Osteoblast (primary cell): ENCODE results near the gene P3R3URF. TPM values are rescaled to one million over a fixed set of nuclear protein-coding genes. Genes with fewer than 3 reads are reported as not detected.

Source experiments
- DNase-seq: peaks from one replicate; pipeline ENCODE4 v3.0.0; 2011; ENCODE audit warnings: low spot score, mixed read lengths; ENCODE audit not compliant: insufficient read length; ENCODE audit errors: missing footprints
- H2AFZ ChIP-seq: 2 replicates; pipeline ENCODE4 v1.6.0; 2011; ENCODE audit warnings: mild to moderate bottlenecking, low read length
- H3K27ac ChIP-seq: 2 replicates; pipeline ENCODE4 v1.5.1; 2011; ENCODE audit warnings: mild to moderate bottlenecking, low read depth, low read length, moderate library complexity
- H3K27me3 ChIP-seq: 2 replicates; pipeline ENCODE4 v1.6.0; 2012; ENCODE audit warnings: mild to moderate bottlenecking, control low read depth, inconsistent platforms, low read length, moderate library complexity; ENCODE audit not compliant: insufficient read depth
- H3K36me3 ChIP-seq: 2 replicates; pipeline ENCODE4 v1.5.1; 2011; ENCODE audit warnings: mild to moderate bottlenecking, low read length, control low read depth, moderate library complexity; ENCODE audit not compliant: insufficient read depth
- H3K4me1 ChIP-seq: 2 replicates; pipeline ENCODE4 v1.5.1; 2011; ENCODE audit warnings: mild to moderate bottlenecking, low read length, control low read depth, moderate library complexity; ENCODE audit not compliant: insufficient read depth
- H3K4me2 ChIP-seq: 2 replicates; pipeline ENCODE4 v1.6.0; 2011; ENCODE audit warnings: mild to moderate bottlenecking, low read length; ENCODE audit not compliant: insufficient read depth
- H3K4me3 ChIP-seq: fragments of 200-600 bp; sonication (generic); 3 replicates; pipeline ENCODE4 v1.5.1; 2012; ENCODE audit warnings: mild to moderate bottlenecking, low read length, inconsistent platforms; ENCODE audit not compliant: insufficient read depth
- H3K79me2 ChIP-seq: 2 replicates; pipeline ENCODE4 v1.6.0; 2012; ENCODE audit warnings: mild to moderate bottlenecking, low read length, control low read depth, inconsistent platforms; ENCODE audit not compliant: insufficient read depth
- H3K9me3 ChIP-seq: 2 replicates; pipeline ENCODE4 v1.5.1; 2011; ENCODE audit warnings: low read depth, low read length, control low read depth
- H4K20me1 ChIP-seq: 2 replicates; pipeline ENCODE4 v1.6.0; 2012; ENCODE audit warnings: mild to moderate bottlenecking, low read length, control low read depth; ENCODE audit not compliant: insufficient read depth
- total RNA-seq: library from RNA; depleted of rRNA; stranded (reverse); fragments of >200 nt; gene quantifications from 2 replicates; pipeline ENCODE4 v1.2.3, GENCODE V29; 2012
- TF ChIP-seq, protein P1 (sequence below): IDR thresholded peaks from 2 replicates; pipeline ENCODE4 v1.5.1; 2011; ENCODE audit warnings: mild to moderate bottlenecking, low read depth, low read length, moderate library complexity; ENCODE audit errors: extremely low read depth

Gene P3R3URF
- total RNA-seq, 1 donor = not detected

- Histone ChIP-seq H3K27ac (peak overlapping the region; percentile 99), H4K20me1 (no peaks in the 10 kb centered on the region), H3K9me3 (no peaks in the 10 kb centered on the region), H3K4me3 (peak overlapping the region; percentile 84), H3K4me2 (peak overlapping the region; percentile 95), H3K79me2 (peaks cover 16% of the 10 kb centered on the region), H3K27me3 (no peaks in the 10 kb centered on the region), H2AFZ (peak overlapping the region; percentile 87), H3K4me1 (peaks cover 28% of the 10 kb centered on the region), H3K36me3 (no peaks in the 10 kb centered on the region)
- peak; percentile 66 for DNase-seq
- TF ChIP-seq, protein P1, sequence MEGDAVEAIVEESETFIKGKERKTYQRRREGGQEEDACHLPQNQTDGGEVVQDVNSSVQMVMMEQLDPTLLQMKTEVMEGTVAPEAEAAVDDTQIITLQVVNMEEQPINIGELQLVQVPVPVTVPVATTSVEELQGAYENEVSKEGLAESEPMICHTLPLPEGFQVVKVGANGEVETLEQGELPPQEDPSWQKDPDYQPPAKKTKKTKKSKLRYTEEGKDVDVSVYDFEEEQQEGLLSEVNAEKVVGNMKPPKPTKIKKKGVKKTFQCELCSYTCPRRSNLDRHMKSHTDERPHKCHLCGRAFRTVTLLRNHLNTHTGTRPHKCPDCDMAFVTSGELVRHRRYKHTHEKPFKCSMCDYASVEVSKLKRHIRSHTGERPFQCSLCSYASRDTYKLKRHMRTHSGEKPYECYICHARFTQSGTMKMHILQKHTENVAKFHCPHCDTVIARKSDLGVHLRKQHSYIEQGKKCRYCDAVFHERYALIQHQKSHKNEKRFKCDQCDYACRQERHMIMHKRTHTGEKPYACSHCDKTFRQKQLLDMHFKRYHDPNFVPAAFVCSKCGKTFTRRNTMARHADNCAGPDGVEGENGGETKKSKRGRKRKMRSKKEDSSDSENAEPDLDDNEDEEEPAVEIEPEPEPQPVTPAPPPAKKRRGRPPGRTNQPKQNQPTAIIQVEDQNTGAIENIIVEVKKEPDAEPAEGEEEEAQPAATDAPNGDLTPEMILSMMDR = no peak
Measured at GRCh38 chr1:46133181-46133658, 43.1 kb downstream of the P3R3URF start.

DNA sequence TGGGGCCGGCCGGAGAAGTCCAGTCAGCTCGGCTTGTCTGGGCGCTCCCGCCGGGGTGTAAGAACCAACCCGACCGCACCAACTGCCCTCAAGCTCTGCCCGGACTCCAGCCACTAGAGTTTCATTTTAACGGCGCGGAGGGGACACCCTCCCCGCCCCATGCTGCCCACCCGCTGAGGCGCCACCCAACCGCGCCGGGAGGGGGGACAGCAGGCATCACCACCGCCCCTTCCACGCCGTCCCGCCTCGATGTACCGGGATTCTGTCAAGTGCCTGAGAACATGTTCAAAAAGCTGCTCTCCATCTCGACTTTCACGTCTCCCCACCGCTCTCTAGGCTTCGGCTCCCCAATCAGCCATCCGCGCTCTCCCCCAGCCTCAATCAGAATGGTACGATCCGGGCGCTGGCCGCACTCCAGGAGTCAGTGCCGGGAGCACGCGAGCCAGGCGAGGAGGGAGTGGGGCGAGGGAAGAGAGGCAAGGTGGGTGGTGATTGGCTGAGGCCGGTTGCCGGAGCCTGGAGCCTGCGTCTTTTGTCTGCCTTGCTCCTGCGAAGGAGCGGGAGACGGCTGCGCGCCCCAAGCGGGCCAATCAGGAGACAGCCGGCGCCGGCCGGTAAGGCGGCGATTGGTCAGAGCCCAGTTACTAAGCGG is 43.6 kb downstream of the P3R3URF start, which contains the start of gene PIK3R3:
Gene PIK3R3 (minus strand): TSS at position 101 of the 652 bp plus-strand sequence. CDS start 677 bp downstream, outside the sequence.
- H3K27ac ChIP-seq = peak within 1 kb of the TSS; percentile 99
- no peaks in the 10 kb centered on the region for H3K27me3 ChIP-seq
- peak within 1 kb of the TSS; percentile 84 for H3K4me3 ChIP-seq
- TF ChIP-seq, protein P1 = no peak
- H3K4me1 ChIP-seq = peaks cover 27% of the 10 kb centered on the region
- H3K79me2 ChIP-seq = peaks cover 16% of the 10 kb centered on the region
- no peaks in the 10 kb centered on the region for H3K9me3 ChIP-seq
- peak within 1 kb of the TSS; percentile 96 for H2AFZ ChIP-seq
- no peaks in the 10 kb centered on the region for H3K36me3 ChIP-seq
- H4K20me1 ChIP-seq = no peaks in the 10 kb centered on the region
- peak; percentile 98 for DNase-seq
- peak within 1 kb of the TSS; percentile 95 for H3K4me2 ChIP-seq

- TF ChIP-seq, protein P1 = no peak
- peaks cover 16% of the 10 kb centered on the region for H3K79me2 ChIP-seq
- no peaks in the 10 kb centered on the region for H3K36me3 ChIP-seq
- no peaks in the 10 kb centered on the region for H3K27me3 ChIP-seq
- H3K9me3 ChIP-seq = no peaks in the 10 kb centered on the region
- H4K20me1 ChIP-seq = no peaks in the 10 kb centered on the region
- no peak for DNase-seq
- peak overlapping the region; percentile 74 for H2AFZ ChIP-seq
- H3K4me3 ChIP-seq = peak overlapping the region; percentile 84
- H3K27ac ChIP-seq = peak overlapping the region; percentile 99
- H3K4me1 ChIP-seq = peaks cover 23% of the 10 kb centered on the region
- peak overlapping the region; percentile 91 for H3K4me2 ChIP-seq
Measured at GRCh38 chr1:46131712-46132528, 44.4 kb downstream of the P3R3URF start.

- H4K20me1 ChIP-seq = no peaks in the 10 kb centered on the region
- H3K27me3 ChIP-seq = no peaks in the 10 kb centered on the region
- H3K27ac ChIP-seq = peak overlapping the region; percentile 48
- no peaks in the 10 kb centered on the region for H3K36me3 ChIP-seq
- TF ChIP-seq, protein P1 = no peak
- H3K9me3 ChIP-seq = no peaks in the 10 kb centered on the region
- H3K79me2 ChIP-seq = peaks cover 16% of the 10 kb centered on the region
- peak overlapping the region; percentile 91 for H3K4me2 ChIP-seq
- peak overlapping the region; percentile 56 for H2AFZ ChIP-seq
- peak; percentile 27 for DNase-seq
- H3K4me3 ChIP-seq = peak overlapping the region; percentile 84
- peaks cover 23% of the 10 kb centered on the region for H3K4me1 ChIP-seq
Measured at GRCh38 chr1:46131093-46131492, 45.2 kb downstream of the P3R3URF start.
